ENCODE measurements around the gene STX8. TPM values are rescaled to one million over a fixed set of nuclear protein-coding genes. Genes with fewer than 3 reads are reported as not detected.

STX8 gene
- total and polyA plus RNA-seq, 7 donors: 34.0 to 70.6 (median 50.5) TPM

GRCh38 chr17:9230346-9230745 lies 345.3 kb downstream of the STX8 start:
- Histone ChIP-seq H3K4me3 (no peak overlapping the region), H3K4me1 (no peaks in the 10 kb centered on the region), H3K9me3 (no peaks in the 10 kb centered on the region), H3K36me3 (ENCODE audit: insufficient read depth in 1 of 2, low read depth in 1 of 2) (no peaks in the 10 kb centered on the region), H3K27me3 (ENCODE audit: insufficient read depth in 3 of 3, low read length in 2 of 3) (peaks cover 0 to 3% (median 0%) of the 10 kb centered on the region in 3 donors), H3K27ac (no peak overlapping the region)
- WGBS, 3 donors: 70 to 82% (median 81%) methylated on average over 13 to 15 of the region's 15 CpGs
- no peak for ATAC-seq
- peak in 1 of 2 donors; percentile 46 for DNase-seq
- no peak for TF ChIP-seq CTCF (IDR thresholded peaks at IDR 0.05)
- intact Hi-C loops (cut with DNase I): no loop called here

- intact Hi-C loops (cut with DNase I): no loop called here
- WGBS, 3 donors: 87 to 94% (median 89%) methylated on average over 9 of the region's 9 CpGs
- Histone ChIP-seq H3K9me3 (no peaks in the 10 kb centered on the region), H3K36me3 (ENCODE audit: insufficient read depth in 1 of 2, low read depth in 1 of 2) (no peaks in the 10 kb centered on the region), H3K4me3 (no peak overlapping the region), H3K27ac (no peak overlapping the region), H3K27me3 (ENCODE audit: insufficient read depth in 3 of 3, low read length in 2 of 3) (peaks cover 0 to 3% (median 0%) of the 10 kb centered on the region in 3 donors), H3K4me1 (no peaks in the 10 kb centered on the region)
- peak in 1 of 2 donors; percentile 26 for DNase-seq
- ATAC-seq: no peak
- no peak for TF ChIP-seq CTCF (IDR thresholded peaks at IDR 0.05)
These were observed 345.8 kb downstream of the STX8 start for GRCh38 chr17:9229826-9230201.

GRCh38 chr17:9229160-9229825 lies 346.3 kb downstream of the STX8 start:
- Histone ChIP-seq H3K9me3 (no peaks in the 10 kb centered on the region), H3K27me3 (ENCODE audit: insufficient read depth in 3 of 3, low read length in 2 of 3) (peaks cover 0 to under 1% (median 0%) of the 10 kb centered on the region in 3 donors), H3K4me1 (no peaks in the 10 kb centered on the region), H3K36me3 (ENCODE audit: insufficient read depth in 1 of 2, low read depth in 1 of 2) (no peaks in the 10 kb centered on the region), H3K4me3 (no peak overlapping the region), H3K27ac (no peak overlapping the region)
- ATAC-seq: no peak
- TF ChIP-seq CTCF (IDR thresholded peaks at IDR 0.05): no peak
- 88 to 93% (median 88%) methylated on average over 20 of the region's 20 CpGs for WGBS, 3 donors
- peak in 1 of 2 donors; percentile 43 for DNase-seq
- intact Hi-C loops (cut with DNase I): no loop called here

GRCh38 chr17:9228408-9229159 lies 347.0 kb downstream of the STX8 start:
- Histone ChIP-seq H3K36me3 (ENCODE audit: insufficient read depth in 1 of 2, low read depth in 1 of 2) (no peaks in the 10 kb centered on the region), H3K4me1 (no peaks in the 10 kb centered on the region), H3K27ac (no peak overlapping the region), H3K4me3 (no peak overlapping the region), H3K9me3 (no peaks in the 10 kb centered on the region), H3K27me3 (ENCODE audit: insufficient read depth in 3 of 3, low read length in 2 of 3) (no peaks in the 10 kb centered on the region)
- no peak for TF ChIP-seq CTCF (IDR thresholded peaks at IDR 0.05)
- peak in 3 of 4 donors; percentile 20 to 43 (median 41) for ATAC-seq
- 48 to 55% (median 50%) methylated on average over 16 of the region's 16 CpGs for WGBS, 3 donors
- intact Hi-C loops (cut with DNase I): no loop called here
- DNase-seq: no peak
